GM21526 (cell line): Measurements from ENCODE around the gene BCO1.

ENCODE experiments used
- ATAC-seq: cut with Tn5 transposase; IDR thresholded peaks from one replicate; pipeline ENCODE4 v1.9.1; 2021; ENCODE audit warnings: moderate library complexity; ENCODE audit not compliant: unreplicated experiment, low FRiP score

BCO1 gene

DNA sequence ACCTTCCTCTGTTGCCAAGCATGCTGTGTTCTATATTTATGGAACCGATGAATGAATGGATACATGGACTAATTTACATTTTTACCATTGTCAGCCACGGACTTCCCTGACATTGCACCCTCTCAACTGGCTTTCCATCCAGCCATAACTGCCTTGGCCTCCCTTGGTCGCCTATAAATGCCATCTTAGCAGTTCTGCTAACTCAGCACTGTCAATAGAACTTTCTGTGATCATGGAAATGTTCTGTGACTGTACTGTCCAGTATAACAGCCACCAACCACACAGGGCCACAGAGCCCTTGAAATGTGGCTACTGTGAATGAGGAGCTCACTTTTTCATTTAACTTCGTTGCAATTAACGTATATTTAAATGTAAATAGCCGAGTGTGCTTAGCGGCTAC is 8.7 kb upstream of the BCO1 start:
- no peak for ATAC-seq

DNA sequence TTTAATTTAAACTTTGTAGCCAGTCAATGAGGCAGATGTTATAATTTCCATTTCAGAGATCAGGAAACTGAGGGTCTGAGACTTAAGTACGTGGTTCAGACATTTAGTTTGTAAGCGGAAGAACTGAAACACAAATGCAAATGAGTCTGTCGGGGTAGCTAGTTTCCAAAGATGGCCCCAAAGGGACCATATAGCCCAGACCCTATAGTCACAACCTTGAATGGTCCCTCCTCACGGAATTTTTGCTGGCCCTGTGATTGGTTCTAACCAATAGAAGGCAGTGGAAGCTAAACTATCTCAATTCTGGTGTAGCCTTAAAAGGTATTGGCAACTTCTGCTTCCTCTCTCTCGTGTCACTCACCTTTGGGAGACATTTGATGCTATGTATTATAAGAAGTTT is 7.5 kb upstream of the BCO1 start:
- no peak for ATAC-seq

DNA sequence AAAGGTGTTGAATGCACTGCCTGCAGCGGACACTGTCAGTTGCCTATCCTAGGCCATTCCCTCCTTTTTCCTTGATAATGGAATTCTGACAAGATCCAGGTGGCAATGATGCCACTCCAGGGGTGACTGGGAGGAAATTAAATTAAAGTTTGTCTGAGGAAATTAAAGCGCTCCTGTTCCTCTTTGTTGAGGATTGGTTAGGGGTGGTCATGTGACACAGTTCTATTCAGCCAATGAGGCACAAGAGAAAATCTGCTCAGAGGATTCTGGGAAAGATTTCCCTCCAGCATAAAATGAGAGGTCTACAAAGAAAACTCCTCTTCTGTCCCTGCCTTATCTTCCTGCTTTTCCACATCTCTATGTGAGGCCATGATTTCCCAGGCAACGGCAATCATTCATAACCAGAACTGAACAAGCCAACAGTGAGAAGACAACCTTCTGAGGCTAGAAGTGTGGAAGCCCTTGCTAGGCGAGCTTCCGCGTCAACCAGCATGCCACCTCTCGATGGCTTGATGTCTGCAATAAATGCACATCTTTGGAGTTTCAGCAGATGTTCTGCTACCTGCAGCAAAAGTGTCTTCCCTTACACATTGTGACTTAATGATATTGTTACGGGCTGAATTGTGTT is 5.6 kb upstream of the BCO1 start:
- no peak for ATAC-seq

DNA sequence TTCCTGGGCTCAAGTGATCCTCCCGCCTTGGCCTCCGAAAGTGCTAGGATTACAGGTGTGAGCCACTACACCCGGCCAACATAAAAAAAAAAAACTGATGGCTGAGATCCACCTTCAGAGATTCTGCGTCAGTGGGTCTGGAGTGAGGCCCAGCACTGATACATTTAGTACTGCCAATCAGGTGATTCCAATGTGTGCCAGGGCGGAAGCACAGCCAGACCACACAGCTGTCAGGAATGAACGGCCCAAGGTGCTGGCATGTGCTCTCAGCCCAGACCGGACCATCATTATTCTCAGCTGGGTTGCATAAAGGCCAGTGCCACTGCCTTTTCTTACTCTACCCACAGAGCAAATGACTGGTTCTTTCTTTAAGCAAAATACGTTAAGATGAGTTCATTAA is 1.2 kb upstream of the BCO1 start:
- ATAC-seq: no peak

DNA sequence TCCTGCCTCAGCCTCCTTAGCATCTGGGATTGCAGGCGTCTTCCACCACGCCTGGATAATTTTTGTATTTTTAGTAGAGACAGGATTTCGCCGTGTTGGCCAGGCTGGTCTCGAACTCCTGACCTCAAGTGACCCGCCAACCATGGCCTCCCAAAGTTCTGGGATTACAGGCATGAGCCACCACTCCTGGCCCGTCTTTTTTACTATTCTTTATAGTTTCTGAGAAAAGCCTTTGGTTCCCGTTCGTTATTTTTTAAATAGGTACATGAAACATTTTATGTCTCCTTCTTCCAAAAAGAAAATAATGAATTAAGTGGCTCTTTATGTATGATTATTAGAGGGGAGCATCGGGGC is 570 bp upstream of the BCO1 start:
- no peak for ATAC-seq

DNA sequence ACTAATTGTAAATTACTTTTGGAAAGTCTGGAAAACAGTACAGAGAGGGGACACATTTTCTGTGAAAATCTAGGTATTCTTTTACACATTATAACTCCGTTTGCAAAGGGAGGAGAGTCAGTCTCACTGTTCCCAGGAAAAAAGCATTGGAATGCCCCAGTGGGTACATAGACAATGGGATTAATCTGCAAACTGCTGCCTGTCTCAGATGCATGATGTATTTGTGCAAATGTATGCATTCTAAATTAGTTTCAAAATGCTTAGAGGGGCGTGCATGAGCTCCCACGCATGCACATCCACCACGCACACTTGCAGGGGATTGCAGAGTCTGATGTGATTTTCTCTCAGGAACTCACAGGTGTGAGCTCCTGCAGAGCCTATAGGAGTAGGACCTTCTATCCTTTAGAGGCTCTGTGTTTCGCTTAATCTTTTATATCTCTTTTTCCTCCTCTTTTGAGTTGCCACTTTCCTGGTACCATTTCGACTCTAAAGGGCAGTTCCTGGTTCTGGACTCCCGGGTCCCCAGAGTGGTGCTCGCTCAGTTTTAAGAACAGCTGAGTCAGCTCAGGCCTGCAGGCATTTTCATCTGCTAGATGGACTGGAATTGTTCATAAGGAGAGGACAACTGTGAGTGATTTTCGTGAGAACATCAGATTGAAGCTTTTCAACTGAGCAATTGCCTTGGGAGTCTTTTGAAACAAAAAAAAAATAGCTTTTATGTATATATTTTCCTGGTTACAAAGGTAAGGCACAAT is 1.1 kb downstream of the BCO1 start:
- no peak for ATAC-seq

DNA sequence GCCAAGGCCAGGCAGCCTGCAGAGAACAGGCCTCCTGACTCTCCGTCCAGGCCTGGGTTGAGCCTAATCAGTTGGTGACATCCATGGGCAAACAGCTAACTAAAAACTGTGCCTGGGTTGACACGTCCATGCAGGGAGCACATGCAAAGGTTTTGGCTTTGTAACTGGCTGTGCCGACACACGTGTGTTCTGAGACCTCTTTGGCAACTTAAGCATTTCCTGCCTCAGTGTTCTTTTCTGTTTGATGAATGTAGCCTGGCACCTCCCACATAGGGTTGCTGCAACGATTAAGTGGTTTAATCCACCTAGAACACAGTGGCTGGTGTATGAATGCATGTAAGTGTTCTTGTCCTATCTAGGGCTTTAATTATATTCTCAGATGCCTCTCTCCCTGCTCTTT is 3.2 kb downstream of the BCO1 start:
- no peak for ATAC-seq

DNA sequence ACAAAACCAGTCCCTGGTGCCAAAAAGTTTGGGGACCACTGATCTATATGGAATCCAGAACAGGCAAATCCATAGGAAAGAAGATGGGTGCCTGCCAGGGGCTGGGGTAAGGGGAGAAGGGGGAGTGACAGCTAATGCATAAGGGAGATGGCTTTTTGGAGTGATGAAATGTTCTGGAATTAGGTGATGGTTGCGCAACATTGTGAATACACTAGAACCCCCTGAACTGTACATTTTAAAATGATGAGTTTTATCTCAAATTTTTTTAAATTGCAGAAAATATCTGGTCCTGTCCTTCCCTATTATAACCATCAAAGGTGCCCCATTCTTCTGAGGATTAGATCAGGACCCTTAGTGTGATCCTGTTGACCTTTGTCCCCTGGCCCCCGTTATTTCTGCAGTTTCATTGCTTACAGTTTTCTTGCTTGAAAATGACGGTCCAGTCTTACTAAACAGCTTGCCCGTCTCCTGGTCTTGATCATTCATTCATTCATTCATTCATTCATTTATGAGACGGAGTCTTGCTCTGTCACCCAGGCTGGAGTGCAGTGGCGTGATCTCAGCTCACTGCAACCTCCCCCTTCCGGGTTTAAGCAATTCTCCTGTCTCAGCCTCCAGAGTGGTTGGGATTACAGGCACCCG is 4.6 kb downstream of the BCO1 start:
- no peak for ATAC-seq

DNA sequence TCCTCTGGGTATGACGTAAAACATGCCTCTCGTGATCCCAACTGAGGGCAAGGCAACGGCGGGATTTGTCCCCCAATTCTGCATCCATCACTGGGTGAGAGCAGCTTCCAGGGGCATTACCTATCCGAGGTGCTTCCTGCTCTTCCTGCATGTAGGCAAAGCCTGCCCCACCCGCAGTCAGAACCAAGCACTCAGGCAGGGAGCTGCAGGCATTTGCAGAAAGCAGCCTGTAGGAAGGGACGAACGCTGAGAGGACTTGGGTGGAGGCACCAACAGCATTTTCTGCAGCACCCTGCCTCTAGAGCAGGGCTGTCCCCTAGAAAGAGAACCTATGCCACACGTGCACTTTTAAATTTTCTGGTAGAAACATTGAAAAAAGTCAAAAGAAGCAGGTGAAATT is 5.5 kb downstream of the BCO1 start:
- no peak for ATAC-seq

DNA sequence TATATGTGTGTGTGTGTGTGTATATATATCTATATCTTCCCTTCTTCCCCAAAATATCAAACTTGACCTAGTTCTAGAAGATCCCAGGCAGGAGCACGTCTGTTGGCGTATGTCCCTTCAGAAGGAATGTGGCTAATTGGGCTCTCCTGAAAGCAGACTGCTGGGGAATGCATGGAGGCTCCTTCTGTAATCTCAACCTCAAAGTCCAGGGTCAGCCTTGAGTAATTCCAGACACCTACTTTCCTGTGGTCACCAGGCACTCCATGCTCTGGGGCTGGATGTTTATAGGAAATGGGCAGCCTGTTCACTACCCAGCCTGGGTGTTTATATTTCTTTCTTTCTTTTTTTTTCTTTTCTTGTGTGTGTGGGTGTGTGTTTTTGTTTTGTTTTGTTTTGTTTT is 13.4 kb downstream of the BCO1 start:
- no peak for ATAC-seq

DNA sequence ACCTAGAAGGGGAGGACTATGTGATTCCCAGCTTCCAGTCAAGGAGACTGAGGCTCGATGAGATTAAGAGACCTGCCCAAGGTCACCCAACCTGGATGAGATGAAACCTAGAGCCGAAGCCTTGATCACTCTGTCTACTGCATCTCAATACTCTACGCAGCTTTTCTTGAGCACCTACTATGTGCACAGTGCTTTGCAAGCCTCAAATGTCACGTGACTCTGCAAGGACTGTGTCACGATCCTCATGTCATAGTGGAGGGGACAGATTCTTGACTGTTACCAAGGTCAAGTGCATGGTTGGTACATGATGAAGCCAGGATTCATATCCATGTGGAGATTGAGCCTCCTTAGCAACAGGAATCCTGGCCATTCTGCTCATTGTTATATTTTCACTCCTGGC is 14.7 kb downstream of the BCO1 start:
- no peak for ATAC-seq

DNA sequence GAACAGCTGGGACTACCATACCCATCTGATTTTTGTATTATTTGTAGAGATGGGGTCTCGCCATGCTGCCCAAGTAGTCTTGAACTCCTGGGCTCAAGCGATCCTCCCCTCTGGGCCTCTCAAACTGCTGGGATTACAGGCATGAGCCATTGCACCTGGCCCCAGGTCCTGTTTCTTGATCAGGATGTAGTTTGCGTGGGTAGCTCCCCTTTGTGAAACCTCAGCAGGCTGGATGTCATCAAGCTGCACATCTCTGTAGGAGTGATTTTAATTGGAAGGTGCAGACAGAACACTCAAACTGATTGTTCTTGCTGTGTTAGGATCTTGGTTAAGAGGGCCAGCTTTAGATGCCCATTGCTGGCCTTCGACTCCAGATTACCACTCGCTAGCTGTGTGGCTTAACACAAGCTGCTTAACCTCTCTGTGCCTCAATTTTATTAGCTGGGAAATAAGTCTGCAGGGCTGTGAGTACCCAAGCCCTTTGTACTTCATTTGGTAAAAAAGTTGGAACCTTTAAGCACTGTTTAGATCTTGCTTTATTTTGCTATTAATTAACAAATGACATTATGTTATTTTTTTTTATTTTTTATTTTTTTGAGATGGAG is 16.5 kb downstream of the BCO1 start:
- ATAC-seq: no peak

DNA sequence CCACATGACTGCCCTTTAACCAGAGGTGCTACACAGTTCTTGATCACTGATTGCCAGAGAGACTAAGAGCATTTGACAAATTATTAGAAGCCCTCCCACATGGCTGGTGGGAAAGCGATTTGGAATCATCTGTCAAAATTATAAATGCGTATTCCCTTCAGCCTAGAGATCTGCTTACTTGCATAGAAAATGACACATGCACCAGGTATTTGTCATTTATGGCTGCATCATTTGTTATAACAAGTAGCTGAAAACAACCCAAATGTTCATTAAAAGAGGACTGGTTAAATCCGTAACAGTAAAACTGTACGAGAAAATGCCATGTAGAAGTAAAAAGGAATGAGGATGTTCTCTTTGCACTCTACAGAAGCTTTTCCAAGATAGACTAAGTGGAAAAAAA is 21.4 kb downstream of the BCO1 start:
- no peak for ATAC-seq

DNA sequence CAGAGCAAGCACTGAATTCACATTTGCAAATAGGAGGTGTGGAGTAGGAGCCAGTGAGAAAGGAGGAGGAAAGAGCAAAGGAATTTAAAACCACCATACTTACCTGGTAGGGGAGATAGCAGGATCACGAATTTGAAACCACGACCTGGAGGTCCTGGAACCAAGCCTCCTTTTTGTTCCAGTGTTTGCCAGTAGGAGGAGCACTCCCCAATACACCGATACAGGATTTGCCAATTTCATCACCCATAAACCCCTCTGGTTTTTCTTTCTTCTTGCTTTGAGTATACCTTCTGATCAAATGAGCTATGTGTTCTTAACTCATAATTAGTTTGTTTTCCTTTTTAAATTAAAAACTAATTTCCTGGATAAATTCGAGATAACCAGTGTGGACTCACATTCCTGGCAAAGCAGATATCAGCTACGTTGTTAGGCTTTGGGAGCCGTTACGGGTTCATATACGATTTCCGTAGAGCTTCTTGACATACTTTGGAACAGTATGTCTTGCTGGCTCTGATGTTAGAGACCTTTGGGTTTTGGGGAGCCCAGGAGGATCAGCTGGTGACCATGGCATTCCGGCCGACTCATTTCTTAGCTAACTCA is 22.7 kb downstream of the BCO1 start:
- ATAC-seq: no peak

DNA sequence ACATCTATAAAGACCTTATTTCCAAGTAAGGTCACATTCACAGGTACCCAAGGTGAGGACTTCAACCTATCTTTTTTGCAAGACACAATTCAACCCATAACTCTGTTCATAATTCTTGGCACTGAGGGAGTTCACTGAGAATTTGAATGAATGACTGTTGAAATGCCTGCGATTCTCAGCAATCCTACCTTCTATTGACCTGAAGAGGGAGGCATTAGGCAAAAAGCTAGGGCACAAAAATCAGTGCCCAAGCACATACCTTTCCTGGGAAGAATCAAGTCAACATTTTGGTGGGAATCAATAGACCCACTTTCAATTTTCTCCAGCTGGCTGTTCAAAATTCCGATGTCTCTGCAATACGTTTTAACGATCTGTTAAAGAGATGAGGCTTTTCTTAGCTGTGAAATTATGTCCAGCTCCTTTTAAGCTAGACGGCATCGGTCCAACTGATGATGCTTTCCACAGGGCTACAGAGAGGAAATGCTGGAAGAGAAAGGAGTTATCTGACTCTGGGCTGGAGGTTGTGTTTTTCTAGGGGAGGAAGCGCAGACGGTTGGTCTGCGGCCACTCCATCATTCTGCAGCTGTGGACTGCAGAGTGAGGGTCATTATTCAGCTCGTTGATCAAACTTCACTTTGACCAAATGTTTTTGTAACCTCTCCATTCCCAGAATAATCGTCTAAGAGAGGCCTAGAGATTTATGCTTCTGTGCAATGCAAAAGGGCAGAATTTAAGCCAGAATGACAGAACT is 25.2 kb downstream of the BCO1 start:
- no peak for ATAC-seq

DNA sequence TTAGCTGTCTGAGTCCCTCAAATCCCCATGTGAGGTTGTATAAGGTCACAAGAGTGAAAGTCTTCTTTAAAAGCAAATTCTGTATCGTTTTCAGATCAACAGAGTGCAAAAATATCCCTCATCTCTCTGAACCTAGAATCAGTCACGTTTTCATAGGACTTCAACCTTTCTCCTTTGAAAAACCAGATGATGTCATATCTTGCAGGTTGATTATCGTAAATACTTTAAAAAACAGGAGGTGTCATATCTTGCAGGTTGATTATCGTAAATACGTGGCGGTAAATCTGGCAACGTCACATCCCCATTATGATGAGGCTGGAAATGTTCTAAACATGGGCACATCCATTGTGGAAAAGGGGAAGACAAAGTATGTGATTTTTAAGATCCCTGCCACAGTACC is 25.9 kb downstream of the BCO1 start:
- no peak for ATAC-seq

DNA sequence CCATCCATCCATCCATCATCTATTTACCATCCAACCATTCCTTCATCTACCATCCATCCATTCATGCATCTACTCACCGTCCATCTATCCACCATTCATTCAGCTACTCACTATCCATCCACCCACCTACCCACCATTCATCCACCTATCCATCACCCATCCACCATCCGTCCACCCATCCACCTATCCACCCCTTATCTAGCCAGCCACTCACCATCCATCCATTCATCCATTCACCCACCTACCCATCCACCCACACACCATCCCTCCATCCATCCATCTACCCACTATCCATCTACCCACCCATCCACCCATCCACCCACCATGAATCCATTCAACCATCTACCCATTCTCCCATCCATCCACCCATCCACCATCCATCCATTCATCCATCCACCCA is 26.6 kb downstream of the BCO1 start:
- ATAC-seq: no peak

DNA sequence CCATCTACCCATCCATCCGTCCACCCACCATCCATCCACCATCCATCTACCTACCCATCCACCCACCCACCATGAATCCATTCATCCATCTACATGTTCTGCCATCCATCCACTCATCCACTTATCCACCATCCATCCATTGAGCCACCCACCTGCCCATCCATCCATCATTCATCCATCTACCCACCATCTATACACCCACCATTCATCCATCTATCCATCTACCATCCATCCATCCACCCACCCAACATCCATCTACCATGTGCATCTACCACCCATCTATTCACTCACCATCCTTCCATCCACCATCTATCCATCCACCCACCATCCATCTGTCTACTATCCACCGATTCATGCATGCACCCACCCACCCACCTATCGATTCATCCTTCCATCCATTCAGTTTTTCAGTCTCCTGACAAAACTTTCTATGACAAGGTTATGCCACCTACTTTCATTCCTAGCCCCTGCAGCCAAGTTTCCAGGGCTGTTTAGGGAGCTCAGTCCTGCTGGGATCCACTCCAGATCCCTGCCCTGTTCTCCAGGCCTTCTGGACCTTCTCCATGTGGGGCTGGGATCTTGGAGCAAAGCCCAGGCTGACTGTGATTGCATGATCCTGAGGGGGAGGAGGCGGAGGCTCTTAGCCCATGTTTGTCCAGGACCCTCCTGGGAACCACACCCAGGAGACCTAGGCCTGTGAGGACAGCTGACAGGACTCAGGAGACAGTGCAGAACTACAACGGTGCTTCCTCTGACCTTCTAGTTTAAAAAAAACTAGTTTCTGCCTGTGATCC is 27.4 kb downstream of the BCO1 start:
- no peak for ATAC-seq

DNA sequence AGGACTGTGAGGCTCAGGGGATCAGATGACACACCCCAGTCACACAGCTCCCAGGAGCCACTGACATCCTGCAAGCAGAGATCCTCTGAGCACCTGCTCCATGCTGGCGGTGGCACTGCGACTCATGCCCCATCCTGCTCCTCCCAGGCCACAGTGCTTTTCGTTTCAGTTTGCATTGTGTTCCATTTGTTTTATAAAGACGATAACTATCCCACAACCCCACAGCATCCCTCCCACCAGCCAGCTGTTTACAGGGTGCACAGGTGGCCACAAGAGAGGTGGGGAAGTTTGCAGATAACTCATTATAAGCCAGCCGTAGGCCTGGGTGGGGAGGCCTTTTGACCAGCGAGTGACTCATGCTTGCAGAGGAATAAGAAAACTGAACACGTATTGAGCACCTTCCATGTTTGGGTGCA is 28.2 kb downstream of the BCO1 start:
- no peak for ATAC-seq

DNA sequence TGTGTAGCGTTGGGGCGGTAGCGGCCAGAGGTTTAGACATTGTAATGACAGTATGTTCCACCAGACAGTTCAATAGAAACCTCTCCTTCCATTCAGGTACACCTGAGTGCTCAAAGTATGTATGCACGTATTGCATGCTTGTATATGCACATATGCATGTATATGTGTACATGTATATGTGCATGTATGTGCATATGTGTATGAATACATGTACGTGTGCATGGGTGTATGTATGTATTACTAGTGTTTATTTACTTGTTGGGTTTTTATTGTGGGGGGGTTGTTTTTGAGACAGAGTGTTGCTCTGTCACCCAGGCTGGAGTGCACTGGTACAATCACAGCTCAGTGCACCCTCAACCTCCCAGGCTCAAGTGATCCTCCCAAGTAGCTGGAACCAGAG is 30.0 kb downstream of the BCO1 start:
- ATAC-seq: no peak
